ENCODE results near the gene MAD1L1. TPM values are rescaled to one million over a fixed set of nuclear protein-coding genes. Genes with fewer than 3 reads are reported as not detected.

The MAD1L1 gene
- total RNA-seq, 2 donors from 2014 or later, result 51.2 to 63.8 TPM

- no peak overlapping the region for H3K27ac Mint-ChIP-seq
- no peaks in the 10 kb centered on the region for H3K9me3 Mint-ChIP-seq
- no peaks in the 10 kb centered on the region for H3K4me1 Mint-ChIP-seq (ENCODE audit: low read depth)
- H3K4me3 Mint-ChIP-seq, result no peak overlapping the region
- ATAC-seq (replicated peaks in 1 of 2) (peak; percentile 30 to 44), DNase-seq (no peak)
- H3K36me3 Mint-ChIP-seq (ENCODE audit: insufficient read depth in 2 of 2), result no peaks in the 10 kb centered on the region
- H3K27me3 Mint-ChIP-seq (ENCODE audit: low read depth), result no peaks in the 10 kb centered on the region
Measured at GRCh38 chr7:2255145-2256139, 22.7 kb upstream of the MAD1L1 start.

- Mint-ChIP-seq H3K4me1 (ENCODE audit: low read depth) (no peaks in the 10 kb centered on the region), H3K27ac (no peak overlapping the region), H3K4me3 (no peak overlapping the region), H3K36me3 (ENCODE audit: insufficient read depth in 2 of 2) (peaks cover 0 to 4% of the 10 kb centered on the region in 2 donors), H3K27me3 (ENCODE audit: low read depth) (no peaks in the 10 kb centered on the region), H3K9me3 (no peaks in the 10 kb centered on the region)
- DNase-seq, result no peak
- no peak for ATAC-seq (replicated peaks in 1 of 2)
Measured at GRCh38 chr7:2254429-2255144, 21.8 kb upstream of the MAD1L1 start.

- peaks cover 0 to 4% of the 10 kb centered on the region in 2 donors for H3K36me3 Mint-ChIP-seq (ENCODE audit: insufficient read depth in 2 of 2)
- no peak for DNase-seq
- no peaks in the 10 kb centered on the region for H3K9me3 Mint-ChIP-seq
- H3K27me3 Mint-ChIP-seq (ENCODE audit: low read depth), result no peaks in the 10 kb centered on the region
- no peak overlapping the region for H3K4me3 Mint-ChIP-seq
- H3K27ac Mint-ChIP-seq, result no peak overlapping the region
- H3K4me1 Mint-ChIP-seq (ENCODE audit: low read depth), result peaks cover 7% of the 10 kb centered on the region
- no peak for ATAC-seq (replicated peaks in 1 of 2)
Measured at GRCh38 chr7:2253525-2254244, 20.9 kb upstream of the MAD1L1 start.

GRCh38 chr7:2253021-2253420 lies 20.3 kb upstream of the MAD1L1 start:
- H3K27me3 Mint-ChIP-seq (ENCODE audit: low read depth), result no peaks in the 10 kb centered on the region
- no peak overlapping the region for H3K4me3 Mint-ChIP-seq
- peaks cover 0 to 4% of the 10 kb centered on the region in 2 donors for H3K36me3 Mint-ChIP-seq (ENCODE audit: insufficient read depth in 2 of 2)
- H3K4me1 Mint-ChIP-seq (ENCODE audit: low read depth), result peaks cover 11% of the 10 kb centered on the region
- no peaks in the 10 kb centered on the region for H3K9me3 Mint-ChIP-seq
- H3K27ac Mint-ChIP-seq, result no peak overlapping the region
- no peak for ATAC-seq (replicated peaks in 1 of 2)
- no peak for DNase-seq

- Mint-ChIP-seq H3K27ac (no peak overlapping the region), H3K4me1 (ENCODE audit: low read depth) (peaks cover 14% of the 10 kb centered on the region), H3K27me3 (ENCODE audit: low read depth) (no peaks in the 10 kb centered on the region), H3K9me3 (no peaks in the 10 kb centered on the region), H3K36me3 (ENCODE audit: insufficient read depth in 2 of 2) (peaks cover 0 to 4% of the 10 kb centered on the region in 2 donors), H3K4me3 (no peak overlapping the region)
- DNase-seq (no peak), ATAC-seq (replicated peaks in 1 of 2) (peak; percentile 23 to 28)
Measured at GRCh38 chr7:2251841-2252771, 19.4 kb upstream of the MAD1L1 start.

GRCh38 chr7:2251381-2251780 lies 18.6 kb upstream of the MAD1L1 start:
- no peak overlapping the region for H3K4me3 Mint-ChIP-seq
- no peaks in the 10 kb centered on the region for H3K9me3 Mint-ChIP-seq
- no peaks in the 10 kb centered on the region for H3K27me3 Mint-ChIP-seq (ENCODE audit: low read depth)
- DNase-seq (no peak), ATAC-seq (replicated peaks in 1 of 2) (no peak)
- H3K4me1 Mint-ChIP-seq (ENCODE audit: low read depth), result peaks cover 14% of the 10 kb centered on the region
- H3K36me3 Mint-ChIP-seq (ENCODE audit: insufficient read depth in 2 of 2), result peaks cover 0 to 4% of the 10 kb centered on the region in 2 donors
- no peak overlapping the region for H3K27ac Mint-ChIP-seq

- Mint-ChIP-seq H3K27me3 (ENCODE audit: low read depth) (no peaks in the 10 kb centered on the region), H3K4me3 (no peak overlapping the region), H3K27ac (no peak overlapping the region), H3K9me3 (no peaks in the 10 kb centered on the region), H3K4me1 (ENCODE audit: low read depth) (peaks cover 14% of the 10 kb centered on the region), H3K36me3 (ENCODE audit: insufficient read depth in 2 of 2) (peaks cover 0 to 4% of the 10 kb centered on the region in 2 donors)
- ATAC-seq (replicated peaks in 1 of 2) (no peak), DNase-seq (no peak)
Measured at GRCh38 chr7:2249744-2250323, 17.1 kb upstream of the MAD1L1 start.

- H3K27ac Mint-ChIP-seq, result peak overlapping the region; percentile 72
- peaks cover 0 to 4% of the 10 kb centered on the region in 2 donors for H3K36me3 Mint-ChIP-seq (ENCODE audit: insufficient read depth in 2 of 2)
- H3K27me3 Mint-ChIP-seq (ENCODE audit: low read depth), result no peaks in the 10 kb centered on the region
- peak; percentile 33 to 43 for ATAC-seq (replicated peaks in 1 of 2)
- no peaks in the 10 kb centered on the region for H3K9me3 Mint-ChIP-seq
- peak in 1 of 2 donors; percentile 21 for DNase-seq
- peak overlapping the region; percentile 15 to 67 for H3K4me3 Mint-ChIP-seq
- H3K4me1 Mint-ChIP-seq (ENCODE audit: low read depth), result peaks cover 14% of the 10 kb centered on the region
Measured at GRCh38 chr7:2248984-2249694, 16.4 kb upstream of the MAD1L1 start.

GRCh38 chr7:2247141-2247995 lies 14.6 kb upstream of the MAD1L1 start:
- H3K27ac Mint-ChIP-seq, result no peak overlapping the region
- DNase-seq (peak; percentile 45 to 49), ATAC-seq (replicated peaks in 1 of 2) (peak in 1 of 2 donors; percentile 41)
- H3K9me3 Mint-ChIP-seq, result no peaks in the 10 kb centered on the region
- peaks cover 0 to 4% of the 10 kb centered on the region in 2 donors for H3K36me3 Mint-ChIP-seq (ENCODE audit: insufficient read depth in 2 of 2)
- peaks cover 14% of the 10 kb centered on the region for H3K4me1 Mint-ChIP-seq (ENCODE audit: low read depth)
- no peaks in the 10 kb centered on the region for H3K27me3 Mint-ChIP-seq (ENCODE audit: low read depth)
- H3K4me3 Mint-ChIP-seq, result no peak overlapping the region

- ATAC-seq (replicated peaks in 1 of 2), result no peak
- no peak for DNase-seq
- Mint-ChIP-seq H3K27me3 (ENCODE audit: low read depth) (no peaks in the 10 kb centered on the region), H3K4me3 (no peak overlapping the region), H3K36me3 (ENCODE audit: insufficient read depth in 2 of 2) (peaks cover 3 to 6% of the 10 kb centered on the region in 2 donors), H3K9me3 (no peaks in the 10 kb centered on the region), H3K27ac (no peak overlapping the region), H3K4me1 (ENCODE audit: low read depth) (peaks cover 16% of the 10 kb centered on the region)
Measured at GRCh38 chr7:2245883-2246675, 13.3 kb upstream of the MAD1L1 start.

Data from activated T-cell treated with anti-CD3 and anti-CD28 coated beads, Interleukin-2, amount 50 U/mL, for 72 hours (primary cell).